CD14-positive monocyte (primary cell): ENCODE results near the gene AXIN1. TPM values are rescaled to one million over a fixed set of nuclear protein-coding genes. Genes with fewer than 3 reads are reported as not detected.
A peak's percentile ranks its signal among the peaks of the same experiment; 100 is the strongest.

Source experiments
- DNase-seq, 3 donors: peaks; one replicate each; pipeline ENCODE4 v3.0.0-alpha.2; 2011 to 2022
- H2AFZ ChIP-seq: 2 replicates; pipeline ENCODE4 v1.6.0; 2012; ENCODE audit warnings: mild to moderate bottlenecking, low read depth, low read length, inconsistent platforms; ENCODE audit not compliant: insufficient read depth, poor library complexity, severe bottlenecking
- H3K27ac ChIP-seq, 2 donors: 1 replicate in 1 of 2; 2 replicates in 1 of 2; pipeline ENCODE4 v1.5.1; 2012 to 2013; ENCODE audit warnings: low read length in 2 of 2, control low read depth in 1 of 2, inconsistent platforms in 1 of 2, low read depth in 1 of 2, mild to moderate bottlenecking in 1 of 2
- H3K27me3 ChIP-seq, 2 donors: one replicate each; pipeline versions ENCODE4 v1.6.0 to v1.6.1; 2011 to 2013; ENCODE audit warnings: low read length in 2 of 2; ENCODE audit not compliant: control insufficient read depth in 2 of 2, insufficient read depth in 2 of 2
- H3K36me3 ChIP-seq, 2 donors: replicated peaks in 1 of 2; 1 replicate in 1 of 2; 2 replicates in 1 of 2; pipeline versions ENCODE4 v1.5.1 to v1.6.1; 2012 to 2013; ENCODE audit warnings: low read length in 2 of 2, control low read depth in 1 of 2, inconsistent platforms in 1 of 2, mild to moderate bottlenecking in 1 of 2; ENCODE audit not compliant: insufficient read depth in 2 of 2, control insufficient read depth in 1 of 2
- H3K4me1 ChIP-seq, 2 donors: 1 replicate in 1 of 2; 2 replicates in 1 of 2; pipeline versions ENCODE4 v1.5.1 to v1.6.1; 2012 to 2013; ENCODE audit warnings: low read length in 2 of 2, control low read depth in 1 of 2, inconsistent platforms in 1 of 2, mild to moderate bottlenecking in 1 of 2, moderate library complexity in 1 of 2; ENCODE audit not compliant: insufficient read depth in 2 of 2, control insufficient read depth in 1 of 2
- H3K4me2 ChIP-seq: replicated peaks from 2 replicates; pipeline ENCODE3; 2012; ENCODE audit warnings: low read length, moderate library complexity, mild to moderate bottlenecking; ENCODE audit not compliant: poor library complexity, severe bottlenecking; ENCODE audit errors: extremely low read depth
- H3K4me3 ChIP-seq, 3 experiments: fragments of 200-600 bp in 1 of 3; sonication (generic) in 1 of 3; replicated peaks in 1 of 3; 1 replicate in 2 of 3; 2 replicates in 1 of 3; pipeline ENCODE4 v1.5.1; 2011 to 2013; ENCODE audit warnings: low read length in 3 of 3, mild to moderate bottlenecking in 3 of 3, control low read depth in 2 of 3, low read depth in 2 of 3, inconsistent platforms in 1 of 3, moderate library complexity in 1 of 3
- H3K79me2 ChIP-seq: 2 replicates; pipeline ENCODE4 v1.6.0; 2012; ENCODE audit warnings: mild to moderate bottlenecking, control low read depth, inconsistent platforms, low read length, moderate library complexity; ENCODE audit not compliant: insufficient read depth
- H3K9ac ChIP-seq: 2 replicates; pipeline ENCODE4 v1.6.0; 2017; ENCODE audit warnings: low read length, mild to moderate bottlenecking; ENCODE audit not compliant: insufficient read depth, poor library complexity, severe bottlenecking
- H3K9me3 ChIP-seq, 2 donors: replicated peaks in 1 of 2; 1 replicate in 1 of 2; 2 replicates in 1 of 2; pipeline versions ENCODE4 v1.5.1 to v1.6.1; 2012 to 2013; ENCODE audit warnings: low read length in 2 of 2, control low read depth in 1 of 2; ENCODE audit not compliant: control insufficient read depth in 1 of 2, insufficient read depth in 1 of 2
- H4K20me1 ChIP-seq: 2 replicates; pipeline ENCODE4 v1.6.0; 2012; ENCODE audit warnings: mild to moderate bottlenecking, low read length, control low read depth, moderate library complexity; ENCODE audit not compliant: insufficient read depth
- H3K27ac Mint-ChIP-seq, 7 donors: one replicate each; pipeline ENCODE4 v1.8.0; 2020; ENCODE audit warnings: mild to moderate bottlenecking in 7 of 7, mixed read lengths in 7 of 7, moderate library complexity in 6 of 7, inconsistent platforms in 2 of 7
- H3K27me3 Mint-ChIP-seq, 3 donors: one replicate each; pipeline ENCODE4 v1.8.0; 2021 to 2022; ENCODE audit warnings: low read depth in 3 of 3, mild to moderate bottlenecking in 3 of 3, mixed read lengths in 3 of 3, moderate library complexity in 3 of 3, inconsistent platforms in 1 of 3
- H3K36me3 Mint-ChIP-seq, 2 donors: one replicate each; pipeline ENCODE4 v1.8.0; 2020; ENCODE audit warnings: mixed read lengths in 2 of 2, inconsistent platforms in 1 of 2, mild to moderate bottlenecking in 1 of 2
- H3K4me1 Mint-ChIP-seq: one replicate; pipeline ENCODE4 v1.8.0; 2020; ENCODE audit warnings: mild to moderate bottlenecking, mixed read lengths
- H3K4me3 Mint-ChIP-seq, 2 donors: one replicate each; pipeline ENCODE4 v1.8.0; 2020; ENCODE audit warnings: mild to moderate bottlenecking in 2 of 2, mixed read lengths in 2 of 2, moderate library complexity in 1 of 2
- H3K9me3 Mint-ChIP-seq, 7 donors: one replicate each; pipeline ENCODE4 v1.8.0; 2020 to 2022; ENCODE audit warnings: mixed read lengths in 7 of 7, mild to moderate bottlenecking in 6 of 7, moderate library complexity in 6 of 7, inconsistent platforms in 2 of 7
- WGBS: methylation state at CpG from one replicate; pipeline ENCODE4 v1.1.5; 2013; ENCODE audit warnings: missing lambda C conversion rate; ENCODE audit not compliant: insufficient coverage; 5-methylcytosine and 5-hydroxymethylcytosine counted together
- intact Hi-C, 2 donors: fragments of 100-400 bp; cut with micrococcal nuclease; formaldehyde crosslinking; loops; one replicate each; pipeline versions ENCODE4 v1.15.0 to v1.15.1; 2023
- polyA plus RNA-seq, 3 donors: library from polyadenylated mRNA; depleted of rRNA in 1 of 3; unstranded in 2 of 3; stranded (reverse) in 1 of 3; fragments of 300-500 nt in 2 of 3; fragments of >200 nt in 1 of 3; fragmentation: Illumina TruSeq in 2 of 3; gene quantifications; 1 replicate in 2 of 3; 2 replicates in 1 of 3; pipeline ENCODE4 v1.2.3, GENCODE V29; 2012 to 2021
- TF ChIP-seq, protein P1 (sequence below): fragments of 200-600 bp; IDR thresholded peaks from one replicate; pipeline ENCODE4 v1.8.0; 2022; ENCODE audit warnings: antibody characterized with exemption, mild to moderate bottlenecking

Gene AXIN1
- polyA plus RNA-seq, 3 donors: 0.30 to 20.9 (median 0.74) TPM

DNA sequence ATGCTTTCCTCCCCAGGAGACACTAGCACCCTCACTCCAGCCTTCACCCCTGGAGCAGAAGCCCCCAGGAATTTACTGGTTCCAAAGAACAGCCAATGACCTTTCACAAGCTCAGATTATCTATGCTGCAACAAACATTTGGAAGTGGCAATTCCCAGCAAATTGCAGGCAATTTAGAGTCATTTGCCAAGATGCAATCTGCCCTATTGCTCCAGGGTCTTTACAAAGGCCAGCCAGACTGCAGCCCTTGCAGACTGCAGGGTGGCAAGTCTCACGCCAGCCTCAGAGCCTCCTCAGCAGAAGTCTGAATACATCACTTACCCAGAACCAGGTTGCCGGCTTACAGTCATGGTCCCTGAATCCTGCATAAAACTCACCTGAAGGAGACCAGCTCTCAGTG, 21.8 kb downstream of the AXIN1 start:
- no peaks in the 10 kb centered on the region for H3K27me3 Mint-ChIP-seq
- H3K4me1 Mint-ChIP-seq: peaks cover 67% of the 10 kb centered on the region
- H3K9me3 ChIP-seq: no peaks in the 10 kb centered on the region
- DNase-seq: no peak
- H3K36me3 Mint-ChIP-seq: peaks cover 10 to 13% of the 10 kb centered on the region in 2 donors
- peaks cover 95% of the 10 kb centered on the region for H3K79me2 ChIP-seq
- H4K20me1 ChIP-seq: peaks cover 49% of the 10 kb centered on the region
- no peak overlapping the region for H3K27ac Mint-ChIP-seq
- no peaks in the 10 kb centered on the region for H3K27me3 ChIP-seq
- TF ChIP-seq, protein P1, sequence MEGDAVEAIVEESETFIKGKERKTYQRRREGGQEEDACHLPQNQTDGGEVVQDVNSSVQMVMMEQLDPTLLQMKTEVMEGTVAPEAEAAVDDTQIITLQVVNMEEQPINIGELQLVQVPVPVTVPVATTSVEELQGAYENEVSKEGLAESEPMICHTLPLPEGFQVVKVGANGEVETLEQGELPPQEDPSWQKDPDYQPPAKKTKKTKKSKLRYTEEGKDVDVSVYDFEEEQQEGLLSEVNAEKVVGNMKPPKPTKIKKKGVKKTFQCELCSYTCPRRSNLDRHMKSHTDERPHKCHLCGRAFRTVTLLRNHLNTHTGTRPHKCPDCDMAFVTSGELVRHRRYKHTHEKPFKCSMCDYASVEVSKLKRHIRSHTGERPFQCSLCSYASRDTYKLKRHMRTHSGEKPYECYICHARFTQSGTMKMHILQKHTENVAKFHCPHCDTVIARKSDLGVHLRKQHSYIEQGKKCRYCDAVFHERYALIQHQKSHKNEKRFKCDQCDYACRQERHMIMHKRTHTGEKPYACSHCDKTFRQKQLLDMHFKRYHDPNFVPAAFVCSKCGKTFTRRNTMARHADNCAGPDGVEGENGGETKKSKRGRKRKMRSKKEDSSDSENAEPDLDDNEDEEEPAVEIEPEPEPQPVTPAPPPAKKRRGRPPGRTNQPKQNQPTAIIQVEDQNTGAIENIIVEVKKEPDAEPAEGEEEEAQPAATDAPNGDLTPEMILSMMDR: no peak
- intact Hi-C loops: no loop called here
- no peak overlapping the region for H3K27ac ChIP-seq
- H2AFZ ChIP-seq: no peak overlapping the region
- no peak overlapping the region for H3K9ac ChIP-seq
- peaks cover 0 to 10% of the 10 kb centered on the region in 2 donors for H3K36me3 ChIP-seq
- H3K4me3 Mint-ChIP-seq: no peak overlapping the region
- H3K9me3 Mint-ChIP-seq: no peaks in the 10 kb centered on the region
- peaks cover 34 to 48% of the 10 kb centered on the region in 2 donors for H3K4me1 ChIP-seq
- WGBS: no CpG with 5 or more reads among the region's 2 CpGs
- H3K4me2 ChIP-seq: no peak overlapping the region
- no peak overlapping the region for H3K4me3 ChIP-seq

DNA sequence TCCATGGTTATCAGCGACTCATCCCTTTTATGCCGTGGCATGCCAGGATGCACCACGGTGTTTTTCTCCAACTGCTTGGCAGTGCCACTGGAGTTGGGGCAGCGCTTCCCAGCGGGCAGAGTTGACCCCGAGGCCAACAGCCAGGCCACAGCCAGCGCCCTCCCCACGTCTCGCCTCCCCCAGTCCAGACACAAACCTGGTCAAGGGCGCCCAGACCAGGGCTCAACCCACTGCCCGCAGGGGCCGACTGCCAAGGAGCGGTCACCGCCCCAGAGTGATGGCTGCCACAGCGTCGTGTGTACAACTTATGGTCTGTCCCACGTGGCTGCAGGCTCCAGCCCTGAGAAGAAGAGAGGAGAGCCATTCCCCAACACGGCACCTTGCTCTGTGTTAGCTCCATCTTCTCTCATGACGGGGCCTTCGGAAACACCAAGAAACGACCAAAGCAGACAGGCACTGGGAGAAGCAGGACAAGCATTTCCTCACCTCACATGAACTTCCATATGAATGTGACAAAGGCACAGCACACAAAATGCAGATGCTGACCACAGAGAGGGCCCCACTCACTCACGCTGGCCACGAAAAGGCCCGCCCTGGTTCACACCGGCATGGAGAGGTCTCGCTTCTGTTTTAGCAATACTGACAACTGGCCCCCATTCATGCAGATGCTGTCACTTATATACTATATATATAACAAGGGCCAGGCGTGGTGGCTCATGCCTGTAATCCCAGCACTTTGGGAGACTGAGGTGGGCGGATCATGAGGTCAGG, 27.0 kb downstream of the AXIN1 start:
- TF ChIP-seq, protein P1: no peak
- Histone ChIP-seq H3K79me2 (peaks cover 90% of the 10 kb centered on the region), H3K9ac (peak overlapping the region; percentile 69), H3K9me3 (no peaks in the 10 kb centered on the region), H3K4me3 (peak overlapping the region; percentile 20 to 72 (median 49)), H3K4me2 (peak overlapping the region; percentile 75), H3K27ac (peak overlapping the region; percentile 47 to 76), H2AFZ (peak overlapping the region; percentile 74), H3K36me3 (peaks cover 0 to 6% of the 10 kb centered on the region in 2 donors), H3K27me3 (no peaks in the 10 kb centered on the region), H3K4me1 (peaks cover 47 to 55% of the 10 kb centered on the region in 2 donors), H4K20me1 (peaks cover 50% of the 10 kb centered on the region)
- H3K4me3 Mint-ChIP-seq: peak overlapping the region; percentile 77 to 90
- H3K9me3 Mint-ChIP-seq: no peaks in the 10 kb centered on the region
- peaks cover 0 to 1% (median 0%) of the 10 kb centered on the region in 3 donors for H3K27me3 Mint-ChIP-seq
- intact Hi-C loops: no loop called here
- H3K36me3 Mint-ChIP-seq: peaks cover 4 to 6% of the 10 kb centered on the region in 2 donors
- DNase-seq: peak in 1 of 3 donors; percentile 5
- 59% methylated on average over 18 of the region's 28 CpGs for WGBS
- H3K27ac Mint-ChIP-seq: peak overlapping the region; percentile 50 to 90 (median 84)
- H3K4me1 Mint-ChIP-seq: peaks cover 52% of the 10 kb centered on the region
